ENCODE data around the gene SOX6. TPM values are rescaled to one million over a fixed set of nuclear protein-coding genes. Genes with fewer than 3 reads are reported as not detected.

The SOX6 gene
- total RNA-seq = 0.43 and 0.48 TPM in 2 replicates

GRCh38 chr11:16356057-16356760, at the start of gene SOX6:
Gene SOX6, minus strand, starts transcription at chr11:16356546. Its CDS starts 15,298 bp downstream, at chr11:16341248.

